NCI-H2196 treated with DMSO at 0.1 percent for 48 hours (cell line): ENCODE results near the gene PSMF1.
A peak's percentile ranks its signal among the peaks of the same experiment; 100 is the strongest.

Source experiments
- DNase-seq: peaks from one replicate; lab custom pipeline; 2025; ENCODE audit not compliant: unreplicated experiment; lab: John Stamatoyannopoulos, UW

The PSMF1 gene

DNA sequence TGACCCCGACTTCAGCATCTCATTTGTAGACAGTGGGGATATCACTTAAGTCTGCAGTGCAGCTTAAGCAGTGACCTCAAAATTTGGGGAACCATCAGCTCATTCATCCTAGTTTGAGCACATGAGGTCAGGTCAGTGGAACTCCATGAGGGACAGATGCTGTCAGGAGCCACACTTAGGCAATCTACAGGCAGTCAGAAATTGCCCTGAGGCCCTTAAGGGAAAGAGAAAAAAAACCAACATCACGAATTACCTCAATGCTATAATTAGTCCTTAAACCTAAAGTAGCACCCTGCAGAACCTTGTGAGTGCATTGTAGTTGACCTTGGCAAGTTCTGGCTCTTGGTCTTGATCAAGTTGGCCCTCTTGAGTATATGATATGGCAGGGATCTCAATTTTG, 45.3 kb downstream of the PSMF1 start:
- no peak for DNase-seq

DNA sequence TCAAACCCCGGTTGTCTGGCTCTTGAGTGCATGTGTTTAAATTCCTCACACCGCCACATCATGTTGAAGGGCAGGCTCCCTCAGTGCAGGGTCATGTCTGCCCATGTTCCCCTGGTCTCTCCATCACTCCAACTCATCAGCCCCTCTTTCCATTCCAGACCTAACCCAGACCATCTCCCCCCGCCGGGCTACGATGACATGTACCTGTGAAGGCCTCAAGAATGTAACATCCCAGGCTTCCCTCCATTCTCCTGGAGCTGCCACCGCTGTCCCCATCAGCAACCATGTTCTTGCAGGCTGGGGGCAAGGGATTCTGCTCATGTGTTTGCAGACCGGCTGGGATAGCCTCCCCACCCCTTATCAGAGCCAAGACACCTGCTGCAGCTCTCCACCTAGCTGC, 46.5 kb downstream of the PSMF1 start:
- DNase-seq = no peak

DNA sequence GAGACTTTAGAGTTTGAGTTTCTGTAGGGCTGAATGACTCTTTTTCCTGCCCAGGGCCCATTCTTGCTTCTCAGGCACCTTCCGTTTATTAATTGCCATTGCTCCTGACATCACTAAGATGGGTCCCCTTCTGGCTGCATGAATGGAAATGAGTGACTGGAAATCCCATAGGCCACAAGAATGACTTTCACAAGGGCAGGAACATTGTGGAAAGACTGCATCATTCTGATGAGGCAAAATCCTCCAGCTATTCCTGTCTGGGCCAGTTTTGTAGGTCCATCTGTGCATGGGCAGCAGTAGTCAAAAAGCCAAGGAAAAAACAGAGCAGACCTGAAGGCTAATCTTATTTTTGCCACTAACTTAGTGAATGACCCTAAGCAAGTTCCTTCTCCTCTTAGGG, 47.1 kb downstream of the PSMF1 start:
- DNase-seq = no peak

DNA sequence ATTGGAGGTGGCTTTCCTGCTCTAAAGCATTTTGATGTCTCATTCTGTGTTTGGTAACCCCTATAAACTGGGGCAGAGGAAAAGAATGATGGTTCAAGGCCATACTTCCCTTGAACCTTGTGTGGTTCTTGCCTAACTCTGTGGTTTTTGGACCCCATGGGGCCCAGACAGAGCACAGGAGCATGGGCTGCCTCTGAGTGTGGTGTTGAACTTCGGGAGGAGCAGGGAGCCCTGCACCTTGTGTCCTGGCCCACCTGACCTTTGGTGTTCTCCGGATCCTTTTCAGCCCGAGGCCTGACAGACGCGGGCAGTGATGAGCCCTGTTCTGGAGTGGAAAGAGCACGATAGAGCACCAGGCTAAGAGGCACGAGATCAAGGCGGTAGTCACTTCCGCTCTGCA, 47.5 kb downstream of the PSMF1 start:
- no peak for DNase-seq

DNA sequence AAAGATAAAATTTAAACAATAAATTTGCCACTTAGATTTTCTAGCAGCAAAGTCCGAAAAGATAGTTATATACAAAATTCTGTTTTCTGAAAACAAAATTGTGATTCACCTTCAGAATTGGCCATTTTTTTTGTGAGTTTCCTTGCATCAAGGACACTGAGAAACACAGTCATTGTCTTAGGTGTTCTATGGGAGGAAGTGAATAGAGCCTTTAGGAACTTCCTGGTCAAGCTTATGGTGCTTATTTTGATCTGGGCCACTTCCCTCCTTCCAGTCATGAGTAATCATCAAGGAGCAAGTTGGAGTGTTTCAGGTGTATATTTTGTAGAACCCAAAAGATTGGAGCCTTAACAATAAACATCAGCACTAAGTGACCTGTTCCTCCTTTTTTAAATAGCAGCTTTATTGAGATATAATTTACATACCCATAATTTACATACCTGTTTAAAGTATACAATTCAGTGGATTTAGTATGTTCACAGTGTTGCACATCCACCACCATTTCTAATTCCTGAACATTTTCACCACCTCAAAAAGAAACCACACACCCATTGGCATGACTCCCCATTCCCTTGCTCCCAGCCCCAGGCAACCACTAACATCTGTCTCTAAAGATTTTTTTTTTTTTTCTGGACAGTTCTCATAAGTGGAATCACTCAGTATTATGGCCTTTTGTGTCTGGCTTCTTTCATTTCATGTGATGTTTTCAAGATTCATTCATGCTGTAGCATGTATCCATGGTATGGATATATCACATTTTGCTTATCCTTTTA, 48.7 kb downstream of the PSMF1 start:
- DNase-seq = no peak

DNA sequence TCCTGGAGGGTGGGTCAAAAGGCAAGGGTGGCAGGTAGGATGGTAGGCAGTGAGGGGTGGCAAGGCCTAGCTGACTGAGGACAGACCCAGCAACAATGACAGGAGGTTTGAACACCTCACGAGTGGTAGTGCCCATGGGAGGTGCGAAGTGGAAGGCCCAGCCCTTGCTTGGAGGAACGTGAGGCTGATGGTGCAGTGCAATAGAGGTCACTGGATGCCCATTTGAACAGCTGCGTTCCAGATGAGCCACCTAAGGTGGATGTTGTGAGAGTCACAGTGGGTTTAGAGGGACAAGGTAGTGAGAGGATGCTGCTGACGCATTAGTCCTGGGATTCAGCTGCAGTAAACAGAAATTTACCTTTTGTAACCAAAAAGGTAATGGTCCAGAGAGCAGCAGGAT, 50.8 kb downstream of the PSMF1 start:
- DNase-seq = no peak

DNA sequence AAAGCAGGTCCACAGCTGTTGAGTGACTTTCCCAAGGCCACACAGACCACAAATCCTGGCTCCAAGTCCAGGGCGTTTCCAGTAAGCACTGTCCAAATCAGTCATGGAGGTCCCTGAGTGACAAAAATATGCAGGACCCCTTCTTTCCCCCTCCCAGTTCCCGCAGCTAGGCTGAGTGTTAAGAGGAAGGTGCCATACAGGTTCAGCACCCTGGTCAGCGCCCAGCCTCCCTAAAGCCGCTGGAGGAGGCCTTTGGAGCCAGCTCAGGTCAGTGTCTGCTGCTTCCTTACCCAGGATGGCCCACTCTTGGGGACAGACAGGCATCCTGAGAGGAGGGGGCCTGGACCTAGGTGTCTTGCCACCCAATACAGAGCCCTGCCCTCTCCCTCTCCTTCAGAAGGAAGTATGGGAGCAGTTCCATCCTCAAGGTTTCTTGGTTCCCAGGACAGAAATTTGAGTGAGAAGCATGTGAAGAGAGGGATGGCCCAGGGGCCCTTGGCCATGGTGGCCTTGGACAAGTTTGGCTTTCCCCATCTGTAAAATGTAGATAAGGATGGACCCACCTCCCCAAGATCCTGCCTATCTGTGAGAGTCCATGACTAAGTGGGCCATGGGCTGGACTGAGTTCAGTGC, 53.2 kb downstream of the PSMF1 start:
- no peak for DNase-seq

DNA sequence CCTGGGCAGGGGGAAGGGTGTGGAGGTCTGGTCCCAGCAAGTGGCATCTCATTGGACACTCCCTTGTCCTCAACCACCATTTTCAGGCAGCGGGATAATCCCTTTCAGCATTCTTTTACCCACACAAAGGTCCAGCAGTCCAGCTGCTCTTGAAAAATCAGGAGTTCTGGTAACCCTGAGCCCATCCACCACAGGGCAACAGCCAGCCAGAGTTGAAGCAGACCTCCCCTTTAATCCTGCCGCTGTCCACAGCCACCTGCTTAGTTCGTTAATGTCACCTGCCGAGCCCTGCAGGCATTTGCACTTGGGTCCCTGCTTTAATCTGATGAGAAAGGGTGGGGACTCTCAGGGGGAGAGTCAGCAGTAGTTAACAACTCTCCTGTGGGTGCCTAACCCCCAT, 55.3 kb downstream of the PSMF1 start:
- no peak for DNase-seq

DNA sequence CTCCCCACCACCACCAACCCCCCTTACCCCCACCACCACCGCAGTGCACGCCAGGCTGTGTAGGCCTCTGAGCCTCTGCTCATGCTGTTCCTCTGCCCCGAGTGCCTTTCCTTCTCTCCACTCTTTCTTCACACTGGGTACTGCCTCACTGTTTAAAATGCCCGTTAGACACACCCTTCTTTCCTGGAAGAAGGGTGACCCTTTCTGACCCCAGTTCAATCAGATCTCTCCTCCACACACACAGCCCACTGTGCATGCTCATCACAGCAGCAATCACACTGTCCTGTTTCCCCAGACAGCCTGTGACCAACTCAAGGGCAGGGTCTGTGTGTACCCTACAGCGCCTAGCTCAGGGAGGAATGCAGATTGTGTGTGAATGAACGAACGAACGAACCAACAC, 56.4 kb downstream of the PSMF1 start:
- DNase-seq = no peak

DNA sequence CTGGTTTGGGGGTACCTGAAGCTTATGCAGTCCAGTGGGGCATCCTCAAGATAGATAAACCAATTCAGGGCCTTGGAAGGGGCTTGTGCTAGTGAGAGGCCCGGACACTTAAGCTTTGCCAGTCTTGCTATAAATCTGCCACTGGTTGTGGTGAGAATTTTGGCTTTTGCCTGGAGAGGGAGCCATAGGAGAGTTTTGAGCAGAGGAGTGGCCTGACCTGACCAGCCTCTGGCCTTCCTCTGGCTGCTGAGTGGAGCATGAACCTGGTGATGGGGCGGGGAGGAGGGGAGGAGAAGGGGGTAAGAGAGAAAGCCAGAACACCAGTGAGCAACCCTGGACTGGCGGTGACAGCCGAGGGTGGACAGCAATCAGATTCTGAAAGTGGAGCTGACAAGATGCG, 59.3 kb downstream of the PSMF1 start:
- no peak for DNase-seq

DNA sequence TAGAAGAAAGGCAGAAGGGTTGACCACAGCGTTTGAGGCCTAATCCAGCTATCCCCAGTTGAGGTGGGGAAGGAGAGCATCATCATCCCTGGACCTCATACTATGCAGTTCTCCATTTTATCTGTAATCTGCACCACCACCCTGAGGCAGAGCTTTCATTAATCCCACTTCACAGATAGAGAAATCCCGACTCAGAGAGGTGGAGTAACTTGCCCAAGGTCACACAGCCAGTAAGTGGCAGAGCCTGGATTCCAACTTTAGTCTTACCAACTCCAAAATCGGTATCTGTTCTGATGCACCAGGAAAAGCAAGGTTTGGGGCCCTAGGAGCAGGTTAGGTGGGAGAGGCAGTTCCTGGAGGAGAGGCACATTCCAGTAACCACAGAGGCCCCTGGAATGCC, 59.7 kb downstream of the PSMF1 start:
- no peak for DNase-seq

DNA sequence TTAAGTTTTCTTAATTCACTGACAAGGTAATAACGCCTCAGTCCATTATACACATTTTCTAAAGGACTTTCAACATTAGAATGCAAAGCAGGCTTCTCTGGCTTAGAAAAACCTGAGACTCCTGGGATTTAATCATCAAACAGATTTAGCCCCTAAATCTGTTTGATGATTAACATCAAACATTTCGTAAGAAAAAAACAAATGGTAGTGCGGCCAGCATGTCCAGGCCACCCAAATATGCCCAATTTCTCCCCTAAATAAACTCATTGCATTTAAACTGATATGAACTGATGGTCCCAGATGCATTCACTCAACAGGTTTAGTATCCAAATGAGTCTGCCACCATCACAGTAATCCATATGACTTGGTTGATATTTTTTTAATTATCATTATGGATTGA, 60.2 kb downstream of the PSMF1 start:
- no peak for DNase-seq

DNA sequence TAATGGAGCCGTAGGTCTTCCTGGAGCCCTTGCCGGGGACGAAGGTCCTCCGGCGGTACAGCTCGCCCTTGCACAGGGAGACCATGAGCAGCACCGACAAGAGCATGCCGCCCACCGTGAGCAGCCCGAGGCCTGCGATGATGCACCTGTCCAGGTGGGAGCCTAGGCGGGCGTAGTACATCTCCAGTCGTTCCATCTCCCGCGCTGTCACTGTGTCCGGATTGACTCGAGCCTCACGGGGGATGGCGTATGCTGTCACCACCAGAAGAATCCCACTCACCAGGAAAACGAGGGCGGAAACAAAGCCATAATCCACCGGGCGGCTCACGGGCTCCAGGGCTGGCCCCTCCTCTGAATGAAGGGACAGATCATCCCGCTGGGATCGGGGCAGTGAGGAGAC, 62.5 kb downstream of the PSMF1 start:
- no peak for DNase-seq

DNA sequence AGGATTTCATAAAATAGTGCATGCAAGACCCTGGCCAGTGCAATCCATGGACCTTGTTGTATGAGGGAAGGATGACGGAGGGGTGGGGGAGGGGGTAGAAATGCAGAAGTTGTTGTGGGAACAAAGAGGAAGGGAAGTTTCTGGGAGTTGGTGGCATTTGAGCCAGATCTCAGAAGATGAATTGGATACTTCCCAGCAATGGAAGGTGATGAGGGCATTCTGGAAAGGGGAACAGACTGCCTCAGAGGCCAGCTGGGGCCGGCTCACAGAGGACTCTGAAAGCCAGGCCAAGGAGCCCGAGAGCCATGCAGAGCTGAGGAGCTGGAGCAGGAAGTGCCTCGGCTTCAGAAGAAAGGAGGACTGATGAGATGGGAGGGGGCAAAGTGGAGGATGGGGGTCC, 63.7 kb downstream of the PSMF1 start:
- no peak for DNase-seq

DNA sequence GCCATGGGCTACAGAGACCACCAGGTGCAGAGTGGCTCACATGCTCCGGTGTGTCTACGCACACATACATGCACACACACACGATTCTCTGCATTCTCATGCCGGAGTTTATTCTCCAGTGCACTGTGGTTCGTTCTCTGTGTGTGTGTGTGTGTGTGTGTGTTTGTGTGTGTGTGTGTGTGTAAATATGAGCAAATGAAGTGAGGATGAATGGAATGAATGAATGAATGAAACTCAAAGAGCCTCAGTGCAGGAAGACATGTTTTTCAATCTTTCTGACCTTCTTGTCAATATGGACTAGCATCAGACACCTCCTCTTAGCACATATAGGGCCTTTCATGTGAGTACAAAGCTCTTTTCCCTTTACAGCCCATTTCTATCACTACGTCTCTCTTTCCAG, 64.8 kb downstream of the PSMF1 start:
- DNase-seq = no peak

DNA sequence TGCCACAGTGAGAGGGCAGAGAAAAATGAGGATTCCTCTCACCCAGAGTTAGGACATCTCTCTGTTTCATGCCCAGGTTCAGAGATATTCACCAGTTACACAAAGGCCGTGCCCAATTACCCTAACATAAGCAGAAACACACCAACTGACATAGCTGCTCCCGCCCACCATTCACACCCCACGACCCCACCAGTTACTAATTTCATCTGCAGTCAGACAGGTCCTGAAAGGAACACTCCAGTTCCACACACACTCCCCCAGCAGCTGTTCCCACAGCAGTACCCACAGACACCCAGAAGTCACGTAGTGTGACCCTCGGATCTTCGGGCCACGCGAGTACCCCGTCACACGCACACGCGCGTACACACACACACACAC, 65.8 kb downstream of the PSMF1 start:
- DNase-seq = no peak

DNA sequence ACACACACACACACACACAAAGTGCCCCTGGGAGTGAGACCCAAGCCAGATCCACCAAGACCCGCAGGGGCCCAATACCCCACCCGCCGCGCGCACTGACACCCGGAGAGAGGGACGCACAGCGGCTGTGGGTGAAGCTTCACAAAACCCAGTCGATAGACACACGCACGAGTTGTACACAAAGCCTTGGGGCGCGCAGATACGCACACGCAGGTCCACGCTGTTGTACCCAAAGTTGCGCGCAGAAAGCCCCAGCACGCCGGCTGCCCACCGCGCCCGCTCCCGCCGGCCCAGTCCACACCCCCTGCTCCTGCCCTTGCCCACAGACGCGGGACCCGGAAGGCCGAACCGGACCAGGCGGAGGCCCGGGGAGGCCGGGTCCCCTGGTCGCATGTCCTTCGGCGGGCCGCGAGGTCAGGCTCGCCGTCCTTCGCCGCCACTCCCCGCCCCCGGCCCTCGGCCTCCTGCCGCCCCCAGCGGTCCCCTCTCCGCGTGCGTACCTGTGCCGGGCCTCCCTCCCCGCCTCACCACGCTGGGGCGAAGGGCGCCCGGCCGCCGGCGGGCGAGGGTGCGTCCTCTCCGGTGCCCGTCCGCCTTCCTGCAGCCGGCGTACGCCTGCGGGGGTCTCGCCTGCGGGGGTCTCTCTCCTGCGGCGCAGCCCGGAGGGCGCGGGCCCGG, 66.4 kb downstream of the PSMF1 start, which contains the start of gene TMEM74B:
Gene TMEM74B (minus strand): TSS at position 344 of the 678 bp plus-strand sequence. CDS start 1,180 bp downstream, outside the sequence.
- DNase-seq = no peak

DNA sequence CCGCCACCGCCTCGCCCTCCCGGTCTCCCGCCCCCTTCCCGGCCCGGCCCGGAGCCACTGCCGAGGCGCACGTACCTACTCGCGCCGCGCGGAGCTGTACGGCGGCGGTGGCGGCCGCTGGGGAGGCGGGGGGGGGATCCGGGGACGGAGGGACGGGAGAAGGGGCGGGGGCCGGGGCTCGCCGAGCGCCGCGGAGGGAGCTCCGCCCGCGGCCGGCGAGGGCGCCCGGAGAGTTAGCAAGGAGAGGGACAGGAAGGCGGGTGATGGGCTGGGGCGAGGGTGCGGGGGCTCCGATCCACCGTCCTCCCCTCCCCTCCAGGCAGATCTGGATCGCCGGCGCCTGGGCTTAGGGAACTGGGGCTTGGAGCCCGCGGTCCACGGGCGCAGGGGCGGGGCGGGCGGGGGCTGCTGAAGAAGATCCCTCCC, 66.9 kb downstream of the PSMF1 start:
- DNase-seq = no peak

DNA sequence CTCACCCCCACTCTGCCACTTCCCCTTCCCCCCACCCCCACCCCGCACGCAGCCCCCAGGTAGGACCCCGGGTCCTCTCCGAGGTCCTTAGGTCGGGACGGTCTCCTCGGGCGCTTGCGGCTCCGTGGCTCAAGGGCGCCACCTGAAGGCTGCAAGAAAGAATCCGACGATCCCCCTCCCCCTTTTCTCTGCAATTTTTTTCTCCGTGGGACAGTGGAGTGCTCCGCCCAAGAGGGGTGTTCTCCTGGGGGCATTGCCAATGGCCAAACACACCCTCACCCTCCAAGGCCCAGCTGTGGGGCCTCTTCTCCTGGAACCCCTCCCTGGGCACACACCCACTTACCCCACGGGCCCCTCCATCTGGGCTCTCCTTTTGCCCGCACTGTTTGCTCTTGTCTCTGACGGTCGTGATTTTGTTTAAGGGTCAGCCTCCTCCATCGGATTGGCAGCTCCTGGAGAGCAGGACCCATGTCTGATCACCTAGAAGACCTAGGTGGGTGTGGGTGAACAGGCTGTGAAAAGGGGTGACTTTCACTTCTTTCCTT, 67.5 kb downstream of the PSMF1 start:
- DNase-seq = peak; percentile 18

DNA sequence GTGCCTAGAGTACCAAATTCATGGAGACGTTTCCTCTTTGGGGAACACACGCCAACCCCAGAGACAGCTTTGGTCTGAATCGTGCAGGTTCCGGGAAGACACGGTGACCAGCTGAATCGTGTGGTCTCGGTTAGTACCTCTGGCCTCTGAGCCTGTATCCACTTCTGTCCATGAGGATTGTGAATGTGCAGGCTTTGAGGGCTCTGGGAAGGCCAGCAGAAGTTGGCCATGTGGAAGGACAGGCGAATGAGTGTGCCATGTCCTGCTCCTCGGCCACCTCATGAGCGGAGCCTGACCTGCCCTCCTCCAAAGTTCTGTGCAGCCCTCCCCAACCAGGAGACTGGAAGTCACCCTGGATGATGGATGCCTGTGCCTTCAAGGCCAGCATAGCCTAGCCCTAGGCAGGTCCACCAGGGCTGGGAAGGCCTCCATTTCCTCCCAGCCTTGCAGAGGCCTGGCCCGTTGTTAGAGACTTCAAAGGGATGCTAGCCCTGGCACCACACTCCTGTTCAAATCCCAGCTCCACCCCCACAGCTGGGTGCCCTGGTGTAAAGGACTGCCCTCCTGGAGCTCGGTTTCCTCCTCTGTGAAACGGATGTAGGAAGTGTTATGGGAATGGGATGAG, 68.1 kb downstream of the PSMF1 start:
- DNase-seq = no peak

DNA sequence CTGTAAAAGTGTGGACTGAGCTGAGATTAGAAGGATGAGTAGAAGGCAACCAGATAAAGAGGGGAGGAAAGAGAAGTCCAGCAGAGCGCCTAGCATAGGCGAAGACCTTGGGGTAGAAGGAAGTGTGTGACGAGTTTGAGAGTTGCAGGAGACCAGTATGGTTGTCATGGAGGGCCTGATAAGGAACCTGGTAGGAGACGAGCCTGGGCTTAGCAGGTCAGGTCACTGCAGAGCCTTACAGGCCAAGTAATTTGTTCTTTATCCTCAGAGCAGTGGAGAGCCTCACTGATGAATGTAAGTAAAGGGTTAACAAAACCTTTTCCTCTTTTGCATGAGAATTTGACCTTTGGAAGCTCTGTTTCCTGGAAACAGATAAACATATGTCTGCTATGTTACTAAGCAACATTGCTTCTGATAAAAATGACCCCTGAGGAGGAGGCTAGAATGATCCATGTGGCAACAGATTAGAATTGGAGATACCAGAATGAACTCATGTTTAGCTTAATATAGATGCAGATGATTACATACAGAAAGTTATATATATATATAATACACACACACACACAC, 69.3 kb downstream of the PSMF1 start:
- DNase-seq = no peak
